Uterus (tissue), 2 donors: ENCODE measurements around the gene EWSR1.

Experiments
- POLR2A ChIP-seq, 2 donors: fragments of 450-650 bp; IDR thresholded peaks; one replicate each; pipeline ENCODE4 v1.6.1; 2016; ENCODE audit warnings: antibody characterized with exemption in 2 of 2, mild to moderate bottlenecking in 1 of 2, moderate library complexity in 1 of 2
- TF ChIP-seq, protein P1 (sequence below), 4 experiments: fragments of 200-600 bp in 2 of 4; fragments of 450-650 bp in 2 of 4; sonication (generic) in 2 of 4; IDR thresholded peaks; one replicate each; pipeline ENCODE4 v1.5.1; 2016 to 2019; ENCODE audit warnings: antibody characterized with exemption in 4 of 4, mild to moderate bottlenecking in 2 of 4, moderate library complexity in 1 of 4

- TF ChIP-seq, protein P1, sequence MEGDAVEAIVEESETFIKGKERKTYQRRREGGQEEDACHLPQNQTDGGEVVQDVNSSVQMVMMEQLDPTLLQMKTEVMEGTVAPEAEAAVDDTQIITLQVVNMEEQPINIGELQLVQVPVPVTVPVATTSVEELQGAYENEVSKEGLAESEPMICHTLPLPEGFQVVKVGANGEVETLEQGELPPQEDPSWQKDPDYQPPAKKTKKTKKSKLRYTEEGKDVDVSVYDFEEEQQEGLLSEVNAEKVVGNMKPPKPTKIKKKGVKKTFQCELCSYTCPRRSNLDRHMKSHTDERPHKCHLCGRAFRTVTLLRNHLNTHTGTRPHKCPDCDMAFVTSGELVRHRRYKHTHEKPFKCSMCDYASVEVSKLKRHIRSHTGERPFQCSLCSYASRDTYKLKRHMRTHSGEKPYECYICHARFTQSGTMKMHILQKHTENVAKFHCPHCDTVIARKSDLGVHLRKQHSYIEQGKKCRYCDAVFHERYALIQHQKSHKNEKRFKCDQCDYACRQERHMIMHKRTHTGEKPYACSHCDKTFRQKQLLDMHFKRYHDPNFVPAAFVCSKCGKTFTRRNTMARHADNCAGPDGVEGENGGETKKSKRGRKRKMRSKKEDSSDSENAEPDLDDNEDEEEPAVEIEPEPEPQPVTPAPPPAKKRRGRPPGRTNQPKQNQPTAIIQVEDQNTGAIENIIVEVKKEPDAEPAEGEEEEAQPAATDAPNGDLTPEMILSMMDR (IDR thresholded peaks at IDR 0.05): no peak
- TF ChIP-seq POLR2A (IDR thresholded peaks at IDR 0.05): no peak
Measured at GRCh38 chr22:29233277-29233877, 34.7 kb upstream of the EWSR1 start.
